WTC11 (cell line): ENCODE results near the gene NOXA1. TPM values are rescaled to one million over a fixed set of nuclear protein-coding genes. Genes with fewer than 3 reads are reported as not detected.

ENCODE experiments used
- ATAC-seq: fragments of 200-7000 bp; cut with Tn5 transposase; 2 replicates; pipeline ENCODE4 v1.10.0; 2021; ENCODE audit warnings: mild to moderate bottlenecking, moderate library complexity
- CTCF ChIA-PET: fragments of 300-600 bp; sonication (Branson Sonifier 250); formaldehyde crosslinking; loops from one replicate; lab custom pipeline; 2021; ENCODE audit warnings: antibody characterized with exemption; lab: Charles Lee
- POLR2A ChIA-PET: fragments of 350-600 bp; sonication (Branson Sonifier 250); formaldehyde crosslinking; loops from one replicate; lab custom pipeline; 2021; ENCODE audit warnings: antibody characterized with exemption; lab: Charles Lee
- DNase-seq: peaks from one replicate; pipeline ENCODE4 v3.0.0; 2021; ENCODE audit warnings: low spot score
- H3K27ac Mint-ChIP-seq: 2 replicates; pipeline ENCODE4 v1.8.0; 2021; ENCODE audit warnings: mixed read lengths
- H3K27me3 Mint-ChIP-seq: 2 replicates; pipeline ENCODE4 v1.8.0; 2021; ENCODE audit warnings: low read depth, mild to moderate bottlenecking, moderate library complexity, mixed read lengths
- H3K36me3 Mint-ChIP-seq: 2 replicates; pipeline ENCODE4 v1.8.0; 2021; ENCODE audit warnings: mixed read lengths
- H3K4me1 Mint-ChIP-seq: 2 replicates; pipeline ENCODE4 v1.8.0; 2022; ENCODE audit warnings: mixed read lengths
- H3K4me3 Mint-ChIP-seq: 2 replicates; pipeline ENCODE4 v1.8.0; 2021; ENCODE audit warnings: mild to moderate bottlenecking, moderate library complexity, mixed read lengths
- H3K9me3 Mint-ChIP-seq: 2 replicates; pipeline ENCODE4 v1.8.0; 2021; ENCODE audit warnings: mixed read lengths
- ELF4 ChIP-seq: sonication (generic); formaldehyde crosslinking; IDR thresholded peaks from 2 replicates; pipeline ENCODE4 v1.8.1; 2022; ENCODE audit warnings: low read depth, mild to moderate bottlenecking, moderate library complexity, missing genetic modification reagents
- ESRRA ChIP-seq: sonication (generic); formaldehyde crosslinking; IDR thresholded peaks from 2 replicates; pipeline ENCODE4 v1.8.1; 2022; ENCODE audit warnings: mild to moderate bottlenecking, missing genetic modification reagents, borderline replicate concordance
- FOXK1 ChIP-seq: sonication (generic); formaldehyde crosslinking; IDR thresholded peaks from 2 replicates; pipeline ENCODE4 v1.8.0; 2022; ENCODE audit warnings: mild to moderate bottlenecking, moderate library complexity, missing genetic modification reagents
- FOXP1 ChIP-seq: sonication (generic); formaldehyde crosslinking; IDR thresholded peaks from 2 replicates; pipeline ENCODE4 v1.8.0; 2022; ENCODE audit warnings: missing genetic modification reagents, mild to moderate bottlenecking, moderate library complexity, borderline replicate concordance
- KAT7 ChIP-seq: sonication (generic); formaldehyde crosslinking; IDR thresholded peaks from 2 replicates; pipeline ENCODE4 v1.8.1; 2023; ENCODE audit warnings: missing genetic modification reagents, mild to moderate bottlenecking, borderline replicate concordance
- SP1 ChIP-seq: sonication (generic); formaldehyde crosslinking; conservative IDR thresholded peaks from 2 replicates; pipeline ENCODE4 v1.8.1; 2022; ENCODE audit warnings: missing genetic modification reagents
- TEAD1 ChIP-seq: sonication (generic); formaldehyde crosslinking; IDR thresholded peaks from 2 replicates; pipeline ENCODE4 v1.8.0; 2022; ENCODE audit warnings: mild to moderate bottlenecking, missing genetic modification reagents
- ZNF232 ChIP-seq: sonication (generic); formaldehyde crosslinking; IDR thresholded peaks from 2 replicates; pipeline ENCODE4 v1.8.0; 2022; ENCODE audit warnings: mild to moderate bottlenecking, missing genetic modification reagents
- total RNA-seq: library from RNA; stranded (reverse); gene quantifications from 3 replicates; pipeline ENCODE4 v1.2.3, GENCODE V29; 2021
- TF ChIP-seq, protein P1 (sequence below): sonication (generic); formaldehyde crosslinking; IDR thresholded peaks from 2 replicates; pipeline ENCODE4 v1.8.1; 2023; ENCODE audit warnings: mild to moderate bottlenecking, moderate library complexity, missing genetic modification reagents
- TF ChIP-seq, protein P2 (sequence below): sonication (generic); formaldehyde crosslinking; IDR thresholded peaks from 2 replicates; pipeline ENCODE4 v1.8.1; 2023; ENCODE audit warnings: mild to moderate bottlenecking, missing genetic modification reagents, moderate library complexity
- TF ChIP-seq, protein P3 (sequence below): fragments of 250-450 bp; sonication (Bioruptor Pico); IDR thresholded peaks from 2 replicates; pipeline ENCODE4 v1.9.0; 2021; ENCODE audit warnings: mild to moderate bottlenecking
- TF ChIP-seq, protein P4 (sequence below): sonication (generic); formaldehyde crosslinking; IDR thresholded peaks from 2 replicates; pipeline ENCODE4 v1.8.0; 2022; ENCODE audit warnings: mild to moderate bottlenecking, missing genetic modification reagents
- TF ChIP-seq, protein P5 (sequence below): sonication (generic); formaldehyde crosslinking; IDR thresholded peaks from 2 replicates; pipeline ENCODE4 v1.8.0; 2023; ENCODE audit warnings: missing genetic modification reagents

NOXA1 gene
- total RNA-seq, 1 experiment from 2014 or later = 2.9 TPM

DNA sequence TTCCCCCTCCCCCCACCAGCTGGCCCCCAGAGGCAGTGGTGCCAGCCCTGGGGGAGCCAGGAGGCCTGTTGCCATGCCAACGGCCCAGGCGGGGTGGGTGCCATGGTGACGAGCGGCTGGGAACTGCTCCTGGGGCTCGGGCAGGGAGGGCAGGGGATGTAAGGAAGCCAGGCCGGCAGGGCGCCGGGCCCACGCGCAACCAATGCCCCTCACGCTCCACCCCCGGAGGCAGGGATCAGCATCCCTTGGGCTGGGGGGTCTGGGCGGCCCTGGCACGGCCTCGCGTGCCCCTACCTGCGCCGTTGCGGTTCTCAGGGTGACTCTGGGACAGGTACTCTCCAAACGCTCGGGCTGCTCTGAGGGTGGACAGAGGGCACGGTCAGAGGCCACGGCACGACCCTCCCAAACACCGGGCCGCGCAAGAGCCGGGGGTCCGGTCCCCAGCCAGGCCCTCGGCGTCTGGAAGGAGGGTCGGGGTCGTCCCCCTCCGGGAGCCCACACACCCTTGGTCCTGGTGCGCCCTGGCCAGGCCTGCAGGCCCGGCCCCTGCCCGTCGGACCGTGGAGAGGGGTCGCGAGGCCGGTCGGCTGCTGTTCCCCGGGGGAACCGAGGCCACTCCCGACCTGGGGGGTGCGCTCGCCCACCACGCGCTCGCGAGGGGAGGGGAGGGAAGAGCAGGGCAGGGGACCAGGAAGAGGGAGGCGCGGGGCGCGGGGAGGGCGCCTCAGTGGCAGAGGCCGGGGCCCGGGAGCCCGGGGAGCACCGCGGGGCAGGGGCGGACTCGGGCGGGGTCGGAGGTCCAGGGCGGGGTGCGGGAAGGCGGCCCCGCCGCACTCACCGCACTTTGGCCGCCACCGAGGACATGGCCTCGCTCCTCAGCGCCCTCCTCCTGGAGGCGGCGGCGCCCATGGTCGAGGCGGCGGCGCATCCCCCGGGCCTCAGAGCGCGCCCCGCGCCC is 35.3 kb downstream of the NOXA1 start:
- Mint-ChIP-seq H3K27ac (no peak overlapping the region), H3K27me3 (no peaks in the 10 kb centered on the region), H3K36me3 (peaks cover 3% of the 10 kb centered on the region; the same call in 1 of the 2 replicates), H3K4me3 (peak overlapping the region; percentile 30; the same call in 1 of the 2 replicates), H3K9me3 (no peaks in the 10 kb centered on the region), H3K4me1 (peaks cover 6% of the 10 kb centered on the region)
- TF ChIP-seq, protein P1, sequence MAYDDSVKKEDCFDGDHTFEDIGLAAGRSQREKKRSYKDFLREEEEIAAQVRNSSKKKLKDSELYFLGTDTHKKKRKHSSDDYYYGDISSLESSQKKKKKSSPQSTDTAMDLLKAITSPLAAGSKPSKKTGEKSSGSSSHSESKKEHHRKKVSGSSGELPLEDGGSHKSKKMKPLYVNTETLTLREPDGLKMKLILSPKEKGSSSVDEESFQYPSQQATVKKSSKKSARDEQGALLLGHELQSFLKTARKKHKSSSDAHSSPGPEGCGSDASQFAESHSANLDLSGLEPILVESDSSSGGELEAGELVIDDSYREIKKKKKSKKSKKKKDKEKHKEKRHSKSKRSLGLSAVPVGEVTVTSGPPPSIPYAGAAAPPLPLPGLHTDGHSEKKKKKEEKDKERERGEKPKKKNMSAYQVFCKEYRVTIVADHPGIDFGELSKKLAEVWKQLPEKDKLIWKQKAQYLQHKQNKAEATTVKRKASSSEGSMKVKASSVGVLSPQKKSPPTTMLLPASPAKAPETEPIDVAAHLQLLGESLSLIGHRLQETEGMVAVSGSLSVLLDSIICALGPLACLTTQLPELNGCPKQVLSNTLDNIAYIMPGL (CRISPR knock-in tag) = peak; percentile 52
- TF ChIP-seq FOXP1 (CRISPR knock-in tag) (0 out of 2 replicates have a peak, but pooled peaks have one; percentile 38), FOXK1 (CRISPR knock-in tag) (peak; percentile 15; the same call in 1 of the 2 replicates), KAT7 (CRISPR knock-in tag) (no peak)
- ATAC-seq (peak; percentile 7), DNase-seq (peak; percentile 26)
- CTCF ChIA-PET = interaction anchor here (0.9 to 1.0 kb wide), 6 partner anchors 14 to 429 kb away, joined by 3 to 18 read pairs (median 6); partner anchors contain the start of genes ENTPD8, EXD3 and NOXA1
- POLR2A ChIA-PET = no interaction called here

DNA sequence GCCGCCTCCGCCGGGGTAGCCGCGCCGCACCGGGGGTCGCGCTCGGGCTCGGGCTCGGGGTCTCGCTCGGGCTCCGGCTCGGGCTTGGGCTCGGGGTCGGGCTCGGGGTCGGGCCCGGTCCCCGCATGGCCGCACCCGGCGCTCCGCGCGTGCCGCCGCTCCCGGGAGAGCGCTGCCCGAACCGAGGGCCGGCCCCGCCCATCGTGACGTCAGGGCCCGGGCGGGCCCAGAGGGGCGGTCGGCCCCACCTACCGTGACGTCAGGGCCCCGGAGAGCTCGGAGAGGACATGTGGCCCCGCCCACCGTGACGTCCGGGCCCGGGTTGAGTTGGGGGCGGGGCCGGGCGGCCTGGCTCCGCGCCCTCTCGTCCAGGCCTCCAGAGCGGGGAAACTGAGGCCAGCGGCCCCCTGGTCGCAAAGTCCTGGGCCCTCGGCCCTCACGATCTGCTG is 36.0 kb downstream of the NOXA1 start, which contains the start of gene NSMF:
TSS of gene NSMF (minus strand) at position 183 of the 449 bp plus-strand sequence. CDS start 232 bp downstream, outside the sequence.
- CTCF ChIA-PET = interaction anchor here (0.5 to 1.0 kb wide), 9 partner anchors 13 to 430 kb away, joined by 3 to 18 read pairs (median 5); partner anchors contain the start of genes ENTPD8, EXD3 and NOXA1
- Mint-ChIP-seq H3K4me3 (peak within 1 kb of the TSS; percentile 30), H3K4me1 (peaks cover 6% of the 10 kb centered on the region)
- peak; percentile 51 for ATAC-seq
- peak; percentile 95 for TF ChIP-seq SP1 (CRISPR knock-in tag)
- TF ChIP-seq, protein P2, sequence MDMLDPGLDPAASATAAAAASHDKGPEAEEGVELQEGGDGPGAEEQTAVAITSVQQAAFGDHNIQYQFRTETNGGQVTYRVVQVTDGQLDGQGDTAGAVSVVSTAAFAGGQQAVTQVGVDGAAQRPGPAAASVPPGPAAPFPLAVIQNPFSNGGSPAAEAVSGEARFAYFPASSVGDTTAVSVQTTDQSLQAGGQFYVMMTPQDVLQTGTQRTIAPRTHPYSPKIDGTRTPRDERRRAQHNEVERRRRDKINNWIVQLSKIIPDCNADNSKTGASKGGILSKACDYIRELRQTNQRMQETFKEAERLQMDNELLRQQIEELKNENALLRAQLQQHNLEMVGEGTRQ (CRISPR knock-in tag) = peak; percentile 78
- TF ChIP-seq ESRRA (CRISPR knock-in tag) = no peak
- TF ChIP-seq ELF4 = no peak
- 0 out of 2 replicates have a peak, but pooled peaks have one; percentile 28 for TF ChIP-seq ZNF232 (CRISPR knock-in tag)
- TF ChIP-seq, protein P3, sequence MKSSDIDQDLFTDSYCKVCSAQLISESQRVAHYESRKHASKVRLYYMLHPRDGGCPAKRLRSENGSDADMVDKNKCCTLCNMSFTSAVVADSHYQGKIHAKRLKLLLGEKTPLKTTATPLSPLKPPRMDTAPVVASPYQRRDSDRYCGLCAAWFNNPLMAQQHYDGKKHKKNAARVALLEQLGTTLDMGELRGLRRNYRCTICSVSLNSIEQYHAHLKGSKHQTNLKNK (CRISPR knock-in tag) = no peak
- 0 out of 2 replicates have a peak, but pooled peaks have one; percentile 5 for TF ChIP-seq FOXP1 (CRISPR knock-in tag)
- 0 out of 2 replicates have a peak, but pooled peaks have one; percentile 14 for TF ChIP-seq TEAD1
- TF ChIP-seq, protein P4, sequence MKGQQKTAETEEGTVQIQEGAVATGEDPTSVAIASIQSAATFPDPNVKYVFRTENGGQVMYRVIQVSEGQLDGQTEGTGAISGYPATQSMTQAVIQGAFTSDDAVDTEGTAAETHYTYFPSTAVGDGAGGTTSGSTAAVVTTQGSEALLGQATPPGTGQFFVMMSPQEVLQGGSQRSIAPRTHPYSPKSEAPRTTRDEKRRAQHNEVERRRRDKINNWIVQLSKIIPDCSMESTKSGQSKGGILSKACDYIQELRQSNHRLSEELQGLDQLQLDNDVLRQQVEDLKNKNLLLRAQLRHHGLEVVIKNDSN (CRISPR knock-in tag) = peak; percentile 73; the same call in 1 of the 2 replicates
- TF ChIP-seq, protein P5, sequence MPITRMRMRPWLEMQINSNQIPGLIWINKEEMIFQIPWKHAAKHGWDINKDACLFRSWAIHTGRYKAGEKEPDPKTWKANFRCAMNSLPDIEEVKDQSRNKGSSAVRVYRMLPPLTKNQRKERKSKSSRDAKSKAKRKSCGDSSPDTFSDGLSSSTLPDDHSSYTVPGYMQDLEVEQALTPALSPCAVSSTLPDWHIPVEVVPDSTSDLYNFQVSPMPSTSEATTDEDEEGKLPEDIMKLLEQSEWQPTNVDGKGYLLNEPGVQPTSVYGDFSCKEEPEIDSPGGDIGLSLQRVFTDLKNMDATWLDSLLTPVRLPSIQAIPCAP = no peak
- TF ChIP-seq, all 79 proteins: peak for 6
- Mint-ChIP-seq H3K36me3 (peaks cover 3% of the 10 kb centered on the region; the same call in 1 of the 2 replicates), H3K27ac (no peak within 1 kb of the TSS), H3K27me3 (no peaks in the 10 kb centered on the region), H3K9me3 (no peaks in the 10 kb centered on the region)
- DNase-seq = peak; percentile 90
- POLR2A ChIA-PET = no interaction called here
